HepG2 (cell line): ENCODE measurements around the gene CCT3. TPM values are rescaled to one million over a fixed set of nuclear protein-coding genes. Genes with fewer than 3 reads are reported as not detected.

Source experiments
- BRD4 ChIP-seq: sonication (generic); formaldehyde crosslinking; IDR thresholded peaks from 2 replicates; pipeline ENCODE4 v1.4.0; 2020; ENCODE audit warnings: missing genetic modification reagents
- CAMTA2 ChIP-seq: sonication (generic); formaldehyde crosslinking; IDR thresholded peaks from 2 replicates; pipeline ENCODE4 v1.4.0; 2020; ENCODE audit warnings: mild to moderate bottlenecking, missing genetic modification reagents, borderline replicate concordance
- FLYWCH1 ChIP-seq: sonication (generic); formaldehyde crosslinking; IDR thresholded peaks from 2 replicates; pipeline ENCODE4 v1.8.1; 2023; ENCODE audit warnings: mild to moderate bottlenecking, missing genetic modification reagents
- GMEB1 ChIP-seq: sonication (generic); formaldehyde crosslinking; IDR thresholded peaks from 2 replicates; pipeline ENCODE4 v1.5.1; 2020; ENCODE audit warnings: missing genetic modification reagents, mild to moderate bottlenecking, borderline replicate concordance
- HOXA7 ChIP-seq: sonication (generic); formaldehyde crosslinking; IDR thresholded peaks from 2 replicates; pipeline ENCODE4 v1.8.1; 2022; ENCODE audit warnings: mild to moderate bottlenecking, missing genetic modification reagents, moderate library complexity
- KDM4B ChIP-seq: sonication (generic); formaldehyde crosslinking; IDR thresholded peaks from 2 replicates; pipeline ENCODE4 v1.4.0; 2020; ENCODE audit warnings: missing genetic modification reagents
- MEIS2 ChIP-seq: sonication (generic); formaldehyde crosslinking; IDR thresholded peaks from 2 replicates; pipeline ENCODE4 v1.9.0; 2021; ENCODE audit warnings: mild to moderate bottlenecking, missing genetic modification reagents
- MLLT10 ChIP-seq: sonication (generic); formaldehyde crosslinking; IDR thresholded peaks from 2 replicates; pipeline ENCODE4 v1.4.0; 2020; ENCODE audit warnings: missing genetic modification reagents
- MLX ChIP-seq: IDR thresholded peaks from 2 replicates; pipeline ENCODE4 v1.6.1; 2016
- PATZ1 ChIP-seq: sonication (generic); formaldehyde crosslinking; IDR thresholded peaks from 2 replicates; pipeline ENCODE4 v1.4.0; 2020; ENCODE audit warnings: missing genetic modification reagents
- PBX3 ChIP-seq: sonication (generic); formaldehyde crosslinking; IDR thresholded peaks from 2 replicates; pipeline ENCODE4 v1.8.1; 2023; ENCODE audit warnings: missing genetic modification reagents, inconsistent platforms, borderline replicate concordance
- RNF219 ChIP-seq: sonication (generic); formaldehyde crosslinking; IDR thresholded peaks from 2 replicates; pipeline ENCODE4 v1.5.0; 2020; ENCODE audit warnings: mild to moderate bottlenecking, missing genetic modification reagents
- RORA ChIP-seq: sonication (generic); formaldehyde crosslinking; IDR thresholded peaks from 2 replicates; pipeline ENCODE4 v1.5.0; 2020; ENCODE audit warnings: mild to moderate bottlenecking, missing genetic modification reagents, moderate library complexity
- SETDB1 ChIP-seq: sonication (generic); formaldehyde crosslinking; IDR thresholded peaks from 2 replicates; pipeline ENCODE4 v1.5.1; 2020; ENCODE audit warnings: missing genetic modification reagents, mild to moderate bottlenecking, borderline replicate concordance
- SRSF4 ChIP-seq: fragments of 200-400 bp; formaldehyde crosslinking; IDR thresholded peaks from one replicate; pipeline ENCODE4 v1.6.1; 2018; ENCODE audit warnings: mild to moderate bottlenecking, low read depth, low read length, moderate library complexity; ENCODE audit not compliant: poor library complexity, severe bottlenecking
- WIZ ChIP-seq: sonication (generic); formaldehyde crosslinking; IDR thresholded peaks from 2 replicates; pipeline ENCODE4 v1.5.1; 2020; ENCODE audit warnings: mild to moderate bottlenecking, missing genetic modification reagents
- ZBTB7A ChIP-seq: sonication (generic); formaldehyde crosslinking; IDR thresholded peaks from 2 replicates; pipeline ENCODE4 v1.8.0; 2022; ENCODE audit warnings: mild to moderate bottlenecking, missing genetic modification reagents
- ZNF18 ChIP-seq: sonication (generic); formaldehyde crosslinking; IDR thresholded peaks from 2 replicates; pipeline ENCODE4 v1.8.0; 2022; ENCODE audit warnings: mild to moderate bottlenecking, missing genetic modification reagents; ENCODE audit not compliant: insufficient replicate concordance
- ZNF468 ChIP-seq: sonication (generic); formaldehyde crosslinking; IDR thresholded peaks from 2 replicates; pipeline ENCODE4 v1.8.0; 2022; ENCODE audit warnings: mild to moderate bottlenecking, moderate library complexity, missing genetic modification reagents
- ZNF556 ChIP-seq: sonication (generic); formaldehyde crosslinking; IDR thresholded peaks from 2 replicates; pipeline ENCODE4 v1.4.0; 2020; ENCODE audit warnings: mild to moderate bottlenecking, missing genetic modification reagents, borderline replicate concordance
- ZNF746 ChIP-seq: sonication (generic); formaldehyde crosslinking; IDR thresholded peaks from 2 replicates; pipeline ENCODE4 v1.8.0; 2022; ENCODE audit warnings: mild to moderate bottlenecking, missing genetic modification reagents
- polyA plus RNA-seq, 8 experiments: library from polyadenylated mRNA; depleted of rRNA in 3 of 8; stranded (reverse) in 7 of 8; unstranded in 1 of 8; fragments of >200 nt; fragmentation: Illumina TruSeq in 4 of 8; extraction: Trizol in 4 of 8; gene quantifications; 2 replicates each; pipeline versions ENCODE4 v1.2.1 to v1.2.3, GENCODE V29; 2011 to 2016; ENCODE audit warnings: low read depth in 4 of 8, missing spikeins in 1 of 8, mixed read lengths in 1 of 8; ENCODE audit not compliant: insufficient read depth in 1 of 8
- total RNA-seq, 5 experiments: library from RNA; depleted of rRNA; stranded (reverse); fragments of >200 nt; fragmentation: Illumina TruSeq; extraction: Trizol; gene quantifications; 2 replicates each; pipeline ENCODE4 v1.2.3, GENCODE V29; 2016; ENCODE audit warnings: low read depth in 1 of 5

CCT3 gene
- total and polyA plus RNA-seq, 2 of the 13 experiments (the other 11 are each of a cell fraction or from before 2014, with no cell fraction given), result 319 to 615 TPM

- TF ChIP-seq ZNF556 (CRISPR knock-in tag), result peak; percentile 52; the same call in 1 of the 2 replicates
- TF ChIP-seq RORA, result no peak
- TF ChIP-seq WIZ (CRISPR knock-in tag), result no peak
- TF ChIP-seq KDM4B (CRISPR knock-in tag), result no peak
- 0 out of 2 replicates have a peak, but pooled peaks have one; percentile 37 for TF ChIP-seq MEIS2 (CRISPR knock-in tag)
- TF ChIP-seq GMEB1 (CRISPR knock-in tag), result no peak
- TF ChIP-seq PBX3 (CRISPR knock-in tag), result no peak
- no peak for TF ChIP-seq SETDB1
- no peak for TF ChIP-seq ZNF468
- no peak for TF ChIP-seq ZNF746 (CRISPR knock-in tag)
- TF ChIP-seq HOXA7 (CRISPR knock-in tag), result no peak
- no peak for TF ChIP-seq ZBTB7A (CRISPR knock-in tag)
- no peak for TF ChIP-seq CAMTA2
- no peak for TF ChIP-seq MLX (CRISPR knock-in tag)
- no peak for TF ChIP-seq ZNF18
- TF ChIP-seq RNF219, result no peak
- 0 out of 2 replicates have a peak, but pooled peaks have one; percentile 34 for TF ChIP-seq PATZ1
- TF ChIP-seq MLLT10, result no peak
- no peak for TF ChIP-seq BRD4 (CRISPR knock-in tag)
- no peak for TF ChIP-seq FLYWCH1 (CRISPR knock-in tag)
- no peak for TF ChIP-seq SRSF4
Observed at GRCh38 chr1:156295391-156295947, 42.6 kb downstream of the CCT3 start, which contains the start of gene GLMP (continued).
